Right kidney (tissue), 1 donor: ENCODE results near the gene PSEN1.

Experiments
- DNase-seq: peaks from one replicate; pipeline ENCODE4 v3.0.0-alpha.2; 2016

The PSEN1 gene

GRCh38 chr14:73217411-73217810 lies 81.1 kb downstream of the PSEN1 start:
- no peak for DNase-seq

- no peak for DNase-seq
These were observed 83.8 kb downstream of the PSEN1 start for GRCh38 chr14:73220061-73220460.

GRCh38 chr14:73220634-73221033 lies 84.3 kb downstream of the PSEN1 start:
- DNase-seq: no peak

GRCh38 chr14:73221945-73222344 lies 85.6 kb downstream of the PSEN1 start:
- DNase-seq: no peak

- no peak for DNase-seq
These were observed 86.7 kb downstream of the PSEN1 start for GRCh38 chr14:73223049-73223448.

- no peak for DNase-seq
These were observed 89.2 kb downstream of the PSEN1 start for GRCh38 chr14:73225496-73225895.

GRCh38 chr14:73227812-73228781 lies 91.8 kb downstream of the PSEN1 start:
- DNase-seq: peak; percentile 39

GRCh38 chr14:73230051-73230450 lies 93.7 kb downstream of the PSEN1 start:
- DNase-seq: no peak

- peak; percentile 44 for DNase-seq
These were observed 95.9 kb downstream of the PSEN1 start for GRCh38 chr14:73231981-73232851.

- no peak for DNase-seq
These were observed 96.7 kb downstream of the PSEN1 start for GRCh38 chr14:73232984-73233383.

GRCh38 chr14:73233564-73233963 lies 97.3 kb downstream of the PSEN1 start:
- DNase-seq: no peak

GRCh38 chr14:73234029-73234428 lies 97.7 kb downstream of the PSEN1 start:
- DNase-seq: no peak

GRCh38 chr14:73234586-73235394 lies 98.5 kb downstream of the PSEN1 start:
- no peak for DNase-seq

- peak; percentile 52 for DNase-seq
These were observed 99.3 kb downstream of the PSEN1 start for GRCh38 chr14:73235531-73236155.

- DNase-seq: no peak
These were observed 99.8 kb downstream of the PSEN1 start for GRCh38 chr14:73236157-73236556.

GRCh38 chr14:73236752-73237218 lies 100.5 kb downstream of the PSEN1 start:
- DNase-seq: no peak

GRCh38 chr14:73237219-73237785 lies 101.0 kb downstream of the PSEN1 start, which contains the start of gene PAPLN:
PAPLN (plus strand) TSS chr14:73237506; CDS start chr14:73239779, 2,273 bp downstream.
- DNase-seq: peak; percentile 71

GRCh38 chr14:73237786-73238423 lies 101.6 kb downstream of the PSEN1 start:
- DNase-seq: no peak

GRCh38 chr14:73238424-73238852 lies 102.1 kb downstream of the PSEN1 start:
- peak; percentile 51 for DNase-seq

GRCh38 chr14:73238941-73239340 lies 102.6 kb downstream of the PSEN1 start:
- no peak for DNase-seq
